Transverse colon (tissue), 4 donors: ENCODE data around the gene ZHX3.

Experiments used
- POLR2A ChIP-seq: fragments of 450-650 bp; IDR thresholded peaks from one replicate; pipeline ENCODE4 v1.6.1; 2016; ENCODE audit warnings: antibody characterized with exemption, mild to moderate bottlenecking, moderate library complexity
- POLR2AphosphoS5 ChIP-seq, 3 donors: sonication (generic); formaldehyde crosslinking; IDR thresholded peaks; one replicate each; pipeline ENCODE4 v1.6.1; 2016; ENCODE audit warnings: antibody characterized with exemption in 3 of 3
- TF ChIP-seq, protein P1 (sequence below), 5 experiments: fragments of 200-600 bp in 3 of 5; fragments of 450-650 bp in 2 of 5; sonication (generic) in 3 of 5; IDR thresholded peaks; 1 replicate in 2 of 5; 2 replicates in 3 of 5; pipeline ENCODE4 v1.5.1; 2016 to 2017; ENCODE audit warnings: antibody characterized with exemption in 5 of 5, inconsistent platforms in 3 of 5, mild to moderate bottlenecking in 2 of 5, moderate library complexity in 1 of 5

GRCh38 chr20:41173791-41174341 is 143.7 kb downstream of the ZHX3 start:
- TF ChIP-seq POLR2A (no peak), POLR2AphosphoS5 (IDR thresholded peaks at IDR 0.05) (no peak)
- TF ChIP-seq, protein P1, sequence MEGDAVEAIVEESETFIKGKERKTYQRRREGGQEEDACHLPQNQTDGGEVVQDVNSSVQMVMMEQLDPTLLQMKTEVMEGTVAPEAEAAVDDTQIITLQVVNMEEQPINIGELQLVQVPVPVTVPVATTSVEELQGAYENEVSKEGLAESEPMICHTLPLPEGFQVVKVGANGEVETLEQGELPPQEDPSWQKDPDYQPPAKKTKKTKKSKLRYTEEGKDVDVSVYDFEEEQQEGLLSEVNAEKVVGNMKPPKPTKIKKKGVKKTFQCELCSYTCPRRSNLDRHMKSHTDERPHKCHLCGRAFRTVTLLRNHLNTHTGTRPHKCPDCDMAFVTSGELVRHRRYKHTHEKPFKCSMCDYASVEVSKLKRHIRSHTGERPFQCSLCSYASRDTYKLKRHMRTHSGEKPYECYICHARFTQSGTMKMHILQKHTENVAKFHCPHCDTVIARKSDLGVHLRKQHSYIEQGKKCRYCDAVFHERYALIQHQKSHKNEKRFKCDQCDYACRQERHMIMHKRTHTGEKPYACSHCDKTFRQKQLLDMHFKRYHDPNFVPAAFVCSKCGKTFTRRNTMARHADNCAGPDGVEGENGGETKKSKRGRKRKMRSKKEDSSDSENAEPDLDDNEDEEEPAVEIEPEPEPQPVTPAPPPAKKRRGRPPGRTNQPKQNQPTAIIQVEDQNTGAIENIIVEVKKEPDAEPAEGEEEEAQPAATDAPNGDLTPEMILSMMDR (IDR thresholded peaks at IDR 0.05), result no peak
